Stimulated activated CD4-positive, alpha-beta T cell treated with anti-CD3 and anti-CD28 coated beads, TNF-alpha, amount 100 ng/mL, for 1 hour (primary cell): ENCODE data around the gene RETREG1.
A peak's percentile ranks its signal among the peaks of the same experiment; 100 is the strongest.
"Not testable (repeated sequence)": the region's sequence is repeated elsewhere in the genome, so short reads cannot be mapped to it uniquely, and the experiment has no call there.

Experiments used
- DNase-seq, 3 donors: peaks; one replicate each; pipeline ENCODE4 v3.0.0-alpha.2; 2020; ENCODE audit warnings: low read depth in 3 of 3, low spot score in 1 of 3

The RETREG1 gene

GRCh38 chr5:16490911-16491310, 125.9 kb downstream of the RETREG1 start:
- DNase-seq = no peak

GRCh38 chr5:16489322-16489791, 127.4 kb downstream of the RETREG1 start:
- DNase-seq = no peak

GRCh38 chr5:16487456-16487855, 129.3 kb downstream of the RETREG1 start:
- no peak for DNase-seq

- no peak for DNase-seq
Observed at GRCh38 chr5:16486711-16487111, 130.1 kb downstream of the RETREG1 start.

GRCh38 chr5:16485656-16486055, 131.1 kb downstream of the RETREG1 start:
- no peak for DNase-seq

GRCh38 chr5:16484081-16484480, 132.7 kb downstream of the RETREG1 start:
- DNase-seq = no peak

- DNase-seq = no peak
Observed at GRCh38 chr5:16483361-16483760, 133.4 kb downstream of the RETREG1 start.

GRCh38 chr5:16482891-16483290, 133.9 kb downstream of the RETREG1 start:
- DNase-seq = no peak

GRCh38 chr5:16480821-16481538, 135.8 kb downstream of the RETREG1 start:
- no peak for DNase-seq

- no peak for DNase-seq
Observed at GRCh38 chr5:16480144-16480543, 136.7 kb downstream of the RETREG1 start.

GRCh38 chr5:16477541-16477940, 139.3 kb downstream of the RETREG1 start:
- DNase-seq = no peak

- DNase-seq = not testable (repeated sequence)
Observed at GRCh38 chr5:16476417-16476816, 140.4 kb downstream of the RETREG1 start.

- DNase-seq = no peak
Observed at GRCh38 chr5:16471387-16471786, 145.4 kb downstream of the RETREG1 start.

- DNase-seq = no peak
Observed at GRCh38 chr5:16467363-16468219, 149.2 kb downstream of the RETREG1 start.

GRCh38 chr5:16465544-16466432, 151.0 kb downstream of the RETREG1 start, which contains the start of gene ZNF622:
Gene ZNF622 (minus strand): TSS chr5:16465800. CDS start chr5:16465665, 135 bp downstream.
- DNase-seq = peak; percentile 65 to 74 (median 74)

- DNase-seq = no peak
Observed at GRCh38 chr5:16464664-16465543, 151.9 kb downstream of the RETREG1 start.

- DNase-seq = no peak
Observed at GRCh38 chr5:16464231-16464630, 152.6 kb downstream of the RETREG1 start.

- DNase-seq = no peak
Observed at GRCh38 chr5:16461782-16462181, 155.0 kb downstream of the RETREG1 start.

GRCh38 chr5:16461026-16461425, 155.8 kb downstream of the RETREG1 start:
- no peak for DNase-seq

GRCh38 chr5:16459451-16459850, 157.3 kb downstream of the RETREG1 start:
- DNase-seq = no peak
